BE2C (cell line): ENCODE results near the gene STK4.

Experiments used
- DNase-seq: peaks from one replicate; pipeline ENCODE4 v3.0.0-alpha.2; 2020
- H3K27me3 ChIP-seq: fragments of 250-450 bp; sonication (Bioruptor Pico); 2 replicates; pipeline ENCODE4 v1.5.1; 2020; ENCODE audit warnings: mild to moderate bottlenecking
- H3K36me3 ChIP-seq: fragments of 250-450 bp; sonication (Bioruptor Pico); 2 replicates; pipeline ENCODE4 v1.5.1; 2020; ENCODE audit warnings: mild to moderate bottlenecking
- H3K4me1 ChIP-seq: fragments of 250-450 bp; sonication (Bioruptor Pico); 2 replicates; pipeline ENCODE4 v1.5.1; 2020
- H3K4me3 ChIP-seq: 2 replicates; pipeline ENCODE4 v1.5.1; 2011; ENCODE audit warnings: low read depth, low read length
- H3K9me3 ChIP-seq: fragments of 250-450 bp; sonication (Bioruptor Pico); 2 replicates; pipeline ENCODE4 v1.5.1; 2020
- CTCF ChIP-seq: IDR thresholded peaks from 2 replicates; pipeline ENCODE4 v1.5.1; 2012; ENCODE audit warnings: mild to moderate bottlenecking, low read depth, low read length

Gene STK4

GRCh38 chr20:45094201-45094600 is 127.9 kb downstream of the STK4 start:
- no peaks in the 10 kb centered on the region for H3K36me3 ChIP-seq
- H3K9me3 ChIP-seq = no peaks in the 10 kb centered on the region
- TF ChIP-seq CTCF = no peak
- no peak for DNase-seq
- H3K27me3 ChIP-seq = no peaks in the 10 kb centered on the region
- no peaks in the 10 kb centered on the region for H3K4me1 ChIP-seq
- no peak overlapping the region for H3K4me3 ChIP-seq

DNA sequence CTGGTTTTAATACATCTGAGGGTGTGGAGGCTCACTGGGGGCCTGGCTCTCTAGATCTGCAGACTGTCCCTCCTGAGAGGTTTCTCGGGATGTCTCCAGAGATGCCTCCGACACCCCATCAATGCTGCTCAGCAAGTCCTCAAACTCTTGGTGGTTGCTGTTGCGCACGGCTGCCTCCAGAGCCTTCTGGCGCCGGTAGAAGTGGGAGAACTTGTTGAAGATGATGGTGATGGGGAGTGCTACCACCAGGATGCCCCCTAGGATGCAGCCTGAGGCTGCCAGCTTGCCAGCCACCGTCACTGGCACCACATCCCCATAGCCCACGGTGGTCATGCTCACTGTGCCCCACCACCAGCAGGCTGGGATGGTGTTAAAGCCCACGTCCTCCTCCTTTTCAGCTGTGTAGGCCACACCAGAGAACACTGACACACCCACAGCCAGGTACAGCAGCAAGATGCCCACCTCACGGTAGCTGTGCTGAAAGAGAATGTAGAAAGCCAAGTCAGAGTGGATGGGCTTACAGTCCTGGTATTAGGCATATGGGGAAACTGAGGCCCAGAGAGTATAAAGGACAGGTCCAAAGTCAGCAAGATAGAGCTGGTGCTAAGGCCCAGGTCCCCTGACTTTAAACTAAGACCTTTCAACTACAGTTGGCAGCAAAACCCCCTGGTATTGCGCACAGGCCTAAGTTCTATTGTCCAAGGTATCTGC is 128.7 kb downstream of the STK4 start:
- no peaks in the 10 kb centered on the region for H3K36me3 ChIP-seq
- H3K9me3 ChIP-seq = no peaks in the 10 kb centered on the region
- no peak for TF ChIP-seq CTCF
- no peak for DNase-seq
- H3K27me3 ChIP-seq = no peaks in the 10 kb centered on the region
- H3K4me3 ChIP-seq = no peak overlapping the region
- no peaks in the 10 kb centered on the region for H3K4me1 ChIP-seq

DNA sequence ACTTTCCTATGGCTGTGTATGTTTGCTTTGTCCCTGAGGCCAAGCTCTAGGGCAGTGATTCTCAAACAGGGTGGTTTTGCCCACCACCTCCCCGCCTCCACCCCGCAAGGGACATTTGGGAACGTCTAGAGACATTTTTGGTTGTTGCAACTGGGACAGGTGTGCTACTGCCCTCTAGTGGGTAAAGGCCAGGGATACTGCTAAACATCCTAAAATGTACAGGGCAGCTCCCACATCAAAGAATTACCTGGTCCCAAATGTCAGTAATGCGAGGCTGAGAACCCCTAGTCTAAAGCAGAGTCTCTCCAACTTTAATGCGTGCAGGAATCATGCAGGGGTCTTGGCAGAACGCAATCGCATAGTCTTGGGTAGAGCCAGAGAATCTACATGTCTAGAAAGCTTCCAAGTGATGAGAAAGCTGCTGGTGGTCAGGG is 129.5 kb downstream of the STK4 start:
- no peaks in the 10 kb centered on the region for H3K36me3 ChIP-seq
- peak; percentile 62 for DNase-seq
- H3K27me3 ChIP-seq = no peaks in the 10 kb centered on the region
- peak; percentile 84 for TF ChIP-seq CTCF
- no peak overlapping the region for H3K4me3 ChIP-seq
- no peaks in the 10 kb centered on the region for H3K4me1 ChIP-seq
- no peaks in the 10 kb centered on the region for H3K9me3 ChIP-seq

DNA sequence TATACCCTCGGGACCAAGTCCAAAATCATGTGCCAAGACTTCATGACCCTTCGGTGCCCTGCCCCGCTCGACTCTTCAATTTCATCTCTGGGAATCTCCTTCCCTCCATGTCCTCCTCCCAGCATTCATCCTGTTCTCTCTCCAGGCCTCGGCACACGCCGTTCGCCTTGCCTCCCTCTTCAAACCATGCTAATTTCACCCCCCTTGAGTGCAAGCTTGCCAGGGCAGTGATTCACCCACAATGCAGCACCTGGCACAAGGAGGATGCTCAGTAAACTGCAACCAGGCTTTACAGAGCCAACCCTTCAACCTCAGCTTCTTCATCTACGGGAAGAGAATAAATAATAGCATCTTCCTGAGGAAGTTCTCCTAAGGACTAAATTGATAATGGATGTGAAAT is 130.5 kb downstream of the STK4 start:
- H3K27me3 ChIP-seq = no peaks in the 10 kb centered on the region
- TF ChIP-seq CTCF = no peak
- DNase-seq = no peak

DNA sequence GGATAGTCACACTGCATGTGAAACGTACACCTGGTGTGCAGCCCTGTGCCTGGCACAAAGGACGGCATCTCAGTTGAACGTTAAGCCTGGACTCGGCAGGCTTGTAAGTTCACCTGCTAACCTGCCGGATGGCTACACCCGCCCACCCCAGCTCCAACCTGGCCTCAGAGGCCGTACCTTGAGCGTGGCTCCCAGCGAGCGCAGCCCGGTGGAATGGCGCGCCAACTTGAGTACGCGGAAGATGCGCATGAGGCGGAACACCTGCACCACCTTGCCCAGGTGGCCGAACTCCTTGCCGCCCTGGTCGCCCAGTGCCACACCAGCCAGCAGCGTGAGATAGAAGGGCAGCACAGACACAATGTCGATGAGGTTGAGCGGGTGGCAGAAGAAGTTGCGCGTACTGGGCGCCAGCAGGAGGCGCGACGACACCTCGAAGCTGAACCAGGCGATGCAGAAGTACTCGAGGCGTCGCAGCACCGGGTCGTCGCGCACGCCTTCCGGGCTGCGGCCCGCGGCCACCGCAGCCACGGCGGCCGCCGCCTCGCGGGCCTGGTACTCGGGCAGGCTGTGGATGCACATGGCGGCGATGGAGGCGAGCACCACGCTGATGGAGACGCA is 131.3 kb downstream of the STK4 start:
- Histone ChIP-seq H3K27me3 (no peaks in the 10 kb centered on the region), H3K4me1 (no peaks in the 10 kb centered on the region), H3K36me3 (no peaks in the 10 kb centered on the region), H3K4me3 (no peak overlapping the region), H3K9me3 (no peaks in the 10 kb centered on the region)
- TF ChIP-seq CTCF = no peak
- DNase-seq = no peak

More for the DNA sequence above, 130.5 kb downstream of the STK4 start:
- Histone ChIP-seq H3K9me3 (no peaks in the 10 kb centered on the region), H3K4me1 (no peaks in the 10 kb centered on the region), H3K4me3 (no peak overlapping the region), H3K36me3 (no peaks in the 10 kb centered on the region)

DNA sequence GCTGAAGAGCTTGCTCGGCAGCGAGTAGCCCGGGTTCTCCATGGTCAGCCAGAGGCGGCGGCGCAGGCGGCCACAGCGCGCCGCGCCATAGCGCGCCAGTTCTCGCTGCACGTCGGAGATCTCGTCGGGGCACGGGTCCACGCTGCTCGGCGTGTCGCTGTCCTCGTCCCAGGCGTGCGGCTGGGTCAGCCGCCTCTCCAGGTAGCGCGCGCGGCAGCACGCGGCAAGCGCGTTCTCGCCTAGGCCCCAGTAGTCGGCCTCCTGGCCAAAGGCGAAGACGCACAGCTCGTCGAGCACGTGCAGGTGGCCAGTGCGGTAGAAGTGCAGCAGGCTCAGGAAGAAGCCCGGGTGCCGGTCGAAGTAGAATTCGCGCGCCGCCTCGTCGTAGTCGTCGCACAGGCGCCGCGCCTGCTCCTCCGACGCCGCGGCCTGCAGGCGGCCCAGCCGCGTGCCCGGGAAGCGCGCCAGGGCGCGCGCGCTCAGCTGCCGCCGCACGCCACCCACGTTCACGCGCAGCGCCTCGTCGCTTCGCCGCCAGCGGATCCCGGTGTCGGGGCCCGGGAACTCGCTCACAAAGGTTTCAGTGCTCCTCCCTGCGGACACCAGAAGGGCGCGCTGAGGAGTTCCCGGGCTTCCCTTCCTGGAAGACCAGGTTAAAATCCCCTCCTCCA is 131.9 kb downstream of the STK4 start:
- Histone ChIP-seq H3K36me3 (no peaks in the 10 kb centered on the region), H3K4me3 (no peak overlapping the region), H3K4me1 (no peaks in the 10 kb centered on the region), H3K27me3 (no peaks in the 10 kb centered on the region), H3K9me3 (no peaks in the 10 kb centered on the region)
- no peak for TF ChIP-seq CTCF
- DNase-seq = no peak
